ENCODE data around the gene JAG1.

The JAG1 gene

DNA sequence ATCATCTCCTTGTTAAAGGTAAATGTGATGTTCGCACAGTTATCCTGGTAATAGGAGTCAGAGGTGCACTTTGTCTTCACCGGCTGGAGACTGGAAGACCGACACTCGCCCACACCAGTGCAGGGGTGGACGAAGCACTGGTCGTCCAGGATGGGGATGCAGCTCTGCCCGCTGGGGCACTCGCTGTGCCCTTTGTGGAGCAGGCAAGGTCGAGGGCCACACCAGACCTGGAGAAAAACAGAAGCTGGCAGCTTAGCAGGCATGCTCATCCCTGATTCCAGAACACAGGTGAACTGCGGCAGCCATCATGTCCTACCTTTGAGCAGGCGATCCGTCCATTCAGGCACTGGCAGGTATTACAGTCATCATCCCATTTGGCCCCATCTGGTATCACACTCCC is 32.3 kb downstream of the JAG1 start:
- Histone ChIP-seq H3K4me3 (ENCODE audit: low read depth, low read length) (no peak overlapping the region), H3K9ac (no peak overlapping the region), H3K4me2 (ENCODE audit: low read length) (no peak overlapping the region), H2AFZ (no peak overlapping the region), H3K36me3 (ENCODE audit: control insufficient read depth, insufficient read depth, low read length) (no peaks in the 10 kb centered on the region), H3K27me3 (ENCODE audit: control insufficient read depth, insufficient read depth, low read length) (no peaks in the 10 kb centered on the region), H3K4me1 (peaks cover 34% of the 10 kb centered on the region), H3K9me3 (ENCODE audit: control insufficient read depth, low read length) (no peaks in the 10 kb centered on the region), H3K79me2 (no peaks in the 10 kb centered on the region), H3K27ac (no peak overlapping the region)
- TF ChIP-seq, protein P1, sequence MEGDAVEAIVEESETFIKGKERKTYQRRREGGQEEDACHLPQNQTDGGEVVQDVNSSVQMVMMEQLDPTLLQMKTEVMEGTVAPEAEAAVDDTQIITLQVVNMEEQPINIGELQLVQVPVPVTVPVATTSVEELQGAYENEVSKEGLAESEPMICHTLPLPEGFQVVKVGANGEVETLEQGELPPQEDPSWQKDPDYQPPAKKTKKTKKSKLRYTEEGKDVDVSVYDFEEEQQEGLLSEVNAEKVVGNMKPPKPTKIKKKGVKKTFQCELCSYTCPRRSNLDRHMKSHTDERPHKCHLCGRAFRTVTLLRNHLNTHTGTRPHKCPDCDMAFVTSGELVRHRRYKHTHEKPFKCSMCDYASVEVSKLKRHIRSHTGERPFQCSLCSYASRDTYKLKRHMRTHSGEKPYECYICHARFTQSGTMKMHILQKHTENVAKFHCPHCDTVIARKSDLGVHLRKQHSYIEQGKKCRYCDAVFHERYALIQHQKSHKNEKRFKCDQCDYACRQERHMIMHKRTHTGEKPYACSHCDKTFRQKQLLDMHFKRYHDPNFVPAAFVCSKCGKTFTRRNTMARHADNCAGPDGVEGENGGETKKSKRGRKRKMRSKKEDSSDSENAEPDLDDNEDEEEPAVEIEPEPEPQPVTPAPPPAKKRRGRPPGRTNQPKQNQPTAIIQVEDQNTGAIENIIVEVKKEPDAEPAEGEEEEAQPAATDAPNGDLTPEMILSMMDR (IDR thresholded peaks at IDR 0.05): no peak

DNA sequence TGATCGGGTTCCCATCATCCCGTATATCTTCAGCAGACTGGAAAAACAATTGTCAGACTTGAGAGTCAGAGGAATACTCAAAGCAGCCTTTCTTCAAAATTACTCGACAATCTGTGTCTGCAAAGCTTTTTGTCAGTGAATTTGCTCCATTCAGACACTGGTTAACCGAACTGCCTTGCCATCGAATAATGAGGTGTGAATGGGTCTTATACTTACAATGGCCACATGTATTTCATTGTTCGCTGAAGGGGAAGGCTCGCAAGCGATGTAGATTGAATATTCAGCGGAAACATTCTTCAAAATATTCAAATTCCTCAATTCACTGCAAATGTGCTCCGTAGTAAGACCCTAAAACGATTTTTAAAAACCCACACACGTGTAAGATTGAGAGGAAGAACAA is 32.9 kb downstream of the JAG1 start:
- Histone ChIP-seq H3K4me1 (peaks cover 39% of the 10 kb centered on the region), H3K4me2 (ENCODE audit: low read length) (no peak overlapping the region), H3K9me3 (ENCODE audit: control insufficient read depth, low read length) (no peaks in the 10 kb centered on the region), H3K4me3 (ENCODE audit: low read depth, low read length) (no peak overlapping the region), H3K9ac (no peak overlapping the region), H3K79me2 (no peaks in the 10 kb centered on the region), H2AFZ (no peak overlapping the region), H3K27ac (peak overlapping the region; percentile 81), H3K36me3 (ENCODE audit: control insufficient read depth, insufficient read depth, low read length) (no peaks in the 10 kb centered on the region), H3K27me3 (ENCODE audit: control insufficient read depth, insufficient read depth, low read length) (no peaks in the 10 kb centered on the region)
- TF ChIP-seq, protein P1 (IDR thresholded peaks at IDR 0.05): no peak

DNA sequence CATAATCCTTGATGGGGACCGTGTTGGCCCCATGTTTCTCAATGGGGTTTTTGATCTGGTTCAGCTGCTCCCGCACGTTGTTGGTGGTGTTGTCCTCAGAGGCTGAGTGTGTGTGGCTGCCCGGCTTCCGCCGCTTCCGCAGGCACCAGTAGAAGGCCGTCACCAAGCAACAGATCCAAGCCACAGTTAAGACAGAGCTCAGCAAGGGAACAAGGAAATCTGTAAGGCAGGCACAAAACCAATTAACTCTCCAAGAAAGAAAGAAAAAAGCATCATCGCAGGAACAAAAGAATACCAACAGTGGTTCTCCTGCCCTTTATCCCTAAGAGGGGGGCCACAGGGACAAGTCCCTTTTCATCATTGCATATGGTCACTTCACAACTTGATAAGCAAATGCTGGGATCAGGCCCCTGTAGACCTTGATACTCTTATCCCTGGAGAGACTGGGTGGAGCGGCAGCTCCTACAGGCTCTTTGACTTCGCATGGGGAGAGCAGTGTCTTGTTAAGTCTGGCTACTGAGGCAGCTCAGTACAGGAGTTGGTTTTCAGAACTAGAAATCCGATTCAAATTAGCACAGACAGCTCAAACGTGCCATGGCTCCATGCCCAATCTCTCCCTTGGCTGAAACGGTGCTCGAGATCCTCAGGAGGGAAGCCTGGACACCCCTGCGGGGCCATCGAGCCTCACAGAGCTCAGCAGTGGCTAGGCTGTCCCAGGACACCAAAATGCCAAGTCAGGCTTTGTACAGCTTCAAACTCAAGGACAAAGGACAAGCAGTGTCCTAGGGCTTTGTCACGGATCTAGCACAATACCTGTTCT is 33.9 kb downstream of the JAG1 start:
- Histone ChIP-seq H3K4me3 (ENCODE audit: low read depth, low read length) (no peak overlapping the region), H3K4me1 (peaks cover 39% of the 10 kb centered on the region), H3K4me2 (ENCODE audit: low read length) (no peak overlapping the region), H3K9ac (no peak overlapping the region), H3K27ac (peak overlapping the region; percentile 81), H3K36me3 (ENCODE audit: control insufficient read depth, insufficient read depth, low read length) (no peaks in the 10 kb centered on the region), H3K79me2 (no peaks in the 10 kb centered on the region), H3K9me3 (ENCODE audit: control insufficient read depth, low read length) (no peaks in the 10 kb centered on the region), H3K27me3 (ENCODE audit: control insufficient read depth, insufficient read depth, low read length) (no peaks in the 10 kb centered on the region), H2AFZ (no peak overlapping the region)
- TF ChIP-seq, protein P1 (IDR thresholded peaks at IDR 0.05): no peak

DNA sequence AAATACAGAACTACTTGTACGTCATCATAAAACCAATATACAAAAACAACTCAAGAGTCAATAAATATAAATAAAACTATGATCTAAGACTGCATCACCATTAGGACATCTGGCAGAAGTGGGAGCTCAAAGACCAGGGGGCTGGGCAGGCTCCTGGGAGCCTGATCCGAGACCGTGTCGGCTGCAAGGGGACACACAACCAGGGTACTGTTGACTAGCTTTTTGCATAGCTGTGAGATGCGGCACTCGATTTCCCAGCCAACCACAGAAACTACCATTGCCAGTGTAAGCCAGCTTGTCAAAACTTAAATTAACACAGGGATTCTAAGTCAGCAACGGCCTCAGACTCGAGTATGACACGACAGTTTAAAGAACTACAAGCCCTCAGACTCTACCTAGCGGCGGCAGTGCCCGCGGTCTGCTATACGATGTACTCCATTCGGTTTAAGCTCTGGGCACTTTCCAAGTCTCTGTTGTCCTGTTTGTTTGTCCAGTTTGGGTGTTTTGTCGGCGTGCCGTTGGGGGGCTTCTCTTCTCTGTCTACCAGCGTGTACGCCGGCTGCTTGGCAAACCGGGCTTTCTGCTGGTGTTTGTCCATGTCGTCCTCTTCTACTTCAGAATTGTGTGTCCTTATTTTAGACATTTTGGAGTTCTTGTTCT is 34.6 kb downstream of the JAG1 start:
- Histone ChIP-seq H3K9ac (no peak overlapping the region), H3K27me3 (ENCODE audit: control insufficient read depth, insufficient read depth, low read length) (no peaks in the 10 kb centered on the region), H3K36me3 (ENCODE audit: control insufficient read depth, insufficient read depth, low read length) (no peaks in the 10 kb centered on the region), H3K9me3 (ENCODE audit: control insufficient read depth, low read length) (no peaks in the 10 kb centered on the region), H3K4me3 (ENCODE audit: low read depth, low read length) (no peak overlapping the region), H3K27ac (peak overlapping the region; percentile 81), H2AFZ (no peak overlapping the region), H3K4me2 (ENCODE audit: low read length) (no peak overlapping the region), H3K79me2 (no peaks in the 10 kb centered on the region), H3K4me1 (peaks cover 33% of the 10 kb centered on the region)
- TF ChIP-seq, protein P1 (IDR thresholded peaks at IDR 0.05): no peak
